ENCODE measurements around the gene TMEM63A. TPM values are rescaled to one million over a fixed set of nuclear protein-coding genes. Genes with fewer than 3 reads are reported as not detected.

The TMEM63A gene
- total and polyA plus RNA-seq, 2 of the 13 experiments (the other 11 are each of a cell fraction or from before 2014, with no cell fraction given): 23.9 to 53.3 TPM

- no peak for TF ChIP-seq HBP1 (CRISPR knock-in tag; IDR thresholded peaks at IDR 0.05; ENCODE audit: low read depth)
- no peak for TF ChIP-seq HIC2 (CRISPR knock-in tag; IDR thresholded peaks at IDR 0.05; ENCODE audit: low read depth)
- no peak for TF ChIP-seq ZBTB1 (CRISPR knock-in tag; IDR thresholded peaks at IDR 0.05; ENCODE audit: borderline replicate concordance)
- no peak for TF ChIP-seq ZNF737 (CRISPR knock-in tag; IDR thresholded peaks at IDR 0.05; ENCODE audit: borderline replicate concordance)
- TF ChIP-seq ZNF878 (CRISPR knock-in tag; IDR thresholded peaks at IDR 0.05): no peak
- TF ChIP-seq NFE2 (CRISPR knock-in tag; IDR thresholded peaks at IDR 0.05): no peak
- TF ChIP-seq ZNF879 (CRISPR knock-in tag; IDR thresholded peaks at IDR 0.05): no peak
- no peak for TF ChIP-seq ZNF740 (CRISPR knock-in tag; IDR thresholded peaks at IDR 0.05)
- no peak for TF ChIP-seq CTCF (CRISPR knock-in tag; IDR thresholded peaks at IDR 0.05)
- TF ChIP-seq TBP (CRISPR knock-in tag; IDR thresholded peaks at IDR 0.05): no peak
- no peak for TF ChIP-seq ZNF780A (CRISPR knock-in tag; IDR thresholded peaks at IDR 0.05)
- no peak for TF ChIP-seq NR2F6 (IDR thresholded peaks at IDR 0.05)
- TF ChIP-seq NR2F6 (CRISPR knock-in tag; IDR thresholded peaks at IDR 0.05): 0 out of 2 replicates have a peak, but pooled peaks have one; percentile 6
- no peak for TF ChIP-seq SSRP1 (CRISPR knock-in tag; IDR thresholded peaks at IDR 0.05)
- peak; percentile 22; the same call in 1 of the 2 replicates for TF ChIP-seq ZNF574 (CRISPR knock-in tag; IDR thresholded peaks at IDR 0.05)
- no peak for TF ChIP-seq ATM (IDR thresholded peaks at IDR 0.05; ENCODE audit: borderline replicate concordance)
Observed at GRCh38 chr1:225881081-225881958, 860 bp downstream of the TMEM63A start (continued).

Measured in HepG2 (cell line).